ENCODE results near the gene SIRT3.

Gene SIRT3

DNA sequence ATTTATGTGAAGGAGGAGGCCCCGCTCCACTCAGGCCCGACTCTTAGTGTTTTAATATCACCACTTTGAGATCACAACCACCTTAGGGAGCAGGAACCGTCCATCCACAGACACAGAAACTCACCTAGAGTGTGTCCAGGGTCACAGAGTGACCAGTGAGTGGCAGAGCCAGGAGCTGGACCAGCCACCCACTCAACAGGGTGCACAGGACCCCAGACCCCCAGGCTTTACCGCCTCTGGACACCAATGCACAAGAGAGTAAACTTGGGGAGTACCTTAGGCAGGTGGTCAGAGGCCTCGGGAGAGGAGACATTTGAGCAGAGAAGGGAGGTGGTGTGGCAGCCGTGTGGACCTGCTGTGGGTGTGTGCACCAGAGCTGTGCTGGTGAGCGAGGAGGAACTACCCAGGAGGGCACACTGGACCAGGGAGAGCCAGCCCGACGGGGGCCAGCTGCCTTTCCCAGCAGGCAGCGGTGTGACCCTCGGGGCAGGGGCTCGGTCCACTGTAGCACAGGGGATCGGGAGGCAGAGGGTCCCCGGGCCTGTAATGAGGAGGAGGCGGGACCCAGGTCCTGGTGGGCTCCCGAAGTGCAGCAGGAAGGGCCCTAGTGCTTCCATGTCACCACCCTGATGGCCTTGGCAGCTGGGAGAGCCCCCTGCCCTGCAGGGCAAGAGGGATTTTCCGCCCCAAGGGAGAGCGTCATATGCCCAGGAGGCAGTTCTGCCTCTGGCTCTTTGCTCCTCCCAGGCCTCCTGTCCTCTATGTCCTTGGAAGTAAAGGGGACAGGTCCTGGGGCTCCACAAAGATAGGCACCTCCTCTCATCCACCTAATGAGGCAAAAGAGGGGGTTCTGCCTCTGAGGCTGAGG lies 34.5 kb upstream of the SIRT3 start:
- DNase-seq (ENCODE audit: low read depth, low spot score) = no peak

DNA sequence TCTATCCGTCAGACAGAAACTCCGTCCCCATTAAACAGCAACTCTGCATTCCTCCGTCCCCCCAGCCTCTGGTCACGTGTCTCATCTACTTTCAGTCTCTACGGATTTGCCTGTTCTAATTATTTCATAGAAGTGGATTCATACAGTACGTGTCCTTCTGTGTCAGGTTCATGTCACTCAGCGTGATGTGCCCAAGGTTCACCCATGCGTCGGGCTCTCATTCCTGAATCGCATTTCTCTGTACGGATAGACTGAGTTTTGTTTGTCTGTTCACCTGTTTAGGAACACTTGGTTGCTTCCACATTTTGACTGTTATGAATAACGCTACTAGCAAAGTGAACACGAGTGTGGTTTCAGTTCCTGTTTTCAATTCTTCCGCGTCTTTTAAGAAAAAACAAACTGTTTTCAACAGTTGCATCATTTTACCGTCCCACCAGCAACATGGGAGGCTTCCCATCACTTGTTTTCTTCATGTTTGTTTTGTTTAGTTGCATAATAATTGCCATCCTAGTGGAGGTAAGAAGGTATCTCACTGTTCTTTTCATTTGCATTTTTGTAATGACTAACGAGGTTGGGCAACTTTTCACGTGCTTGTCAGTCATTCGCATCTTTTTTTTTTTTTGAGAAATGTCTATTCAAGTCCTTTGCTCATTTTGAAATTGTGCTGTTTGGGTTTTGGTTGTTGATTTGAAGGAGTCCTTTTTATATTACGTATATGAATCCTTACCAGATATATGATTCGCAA lies 33.2 kb upstream of the SIRT3 start:
- no peak for DNase-seq (ENCODE audit: low read depth, low spot score)

DNA sequence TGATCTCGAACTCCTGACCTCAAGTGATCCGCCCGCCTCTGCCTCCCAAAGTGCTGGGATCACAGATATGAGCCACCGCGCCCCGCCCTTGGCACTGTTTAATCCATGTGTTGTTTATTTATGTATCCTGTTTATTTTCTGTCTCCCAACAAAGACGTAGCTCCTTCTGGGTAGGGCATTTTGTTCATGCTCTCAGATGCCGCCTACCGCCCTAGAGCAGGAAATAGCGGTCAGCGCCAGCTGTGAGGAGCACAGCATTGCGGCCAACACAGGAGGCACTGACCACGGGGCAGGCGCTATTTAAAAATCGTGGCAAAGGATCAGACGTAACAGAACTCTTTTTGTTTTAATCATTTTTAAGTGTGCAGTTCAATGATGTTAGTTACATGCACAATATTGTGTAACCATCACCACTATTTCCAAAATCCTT lies 32.6 kb upstream of the SIRT3 start:
- peak; percentile 62 for DNase-seq (ENCODE audit: low read depth, low spot score)

DNA sequence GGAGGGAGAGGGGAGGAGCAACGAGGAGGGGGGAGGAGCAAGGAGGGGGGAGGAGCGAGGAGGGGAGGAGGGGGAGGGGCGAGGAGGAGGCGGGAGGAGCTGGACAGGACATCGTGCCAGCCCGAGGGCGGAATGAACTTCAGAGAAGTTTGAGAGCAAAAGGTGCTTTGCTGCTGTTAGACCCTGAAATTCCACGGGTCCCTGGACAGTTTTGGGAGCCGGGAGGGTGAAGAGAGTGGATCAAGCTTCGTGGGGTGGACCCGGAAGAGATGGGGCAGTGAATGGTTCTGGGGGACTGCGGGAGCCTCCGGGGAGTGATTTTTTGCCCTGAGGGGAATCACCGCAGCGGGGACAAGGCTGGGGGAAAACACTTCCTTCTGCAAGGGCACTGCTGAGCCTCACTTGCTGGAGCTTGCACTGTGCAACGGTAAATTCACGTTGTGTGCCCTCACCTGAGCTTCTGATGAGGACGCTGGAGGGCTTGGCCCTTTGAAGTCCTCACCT lies 31.4 kb upstream of the SIRT3 start:
- peak; percentile 40 for DNase-seq (ENCODE audit: low read depth, low spot score)

DNA sequence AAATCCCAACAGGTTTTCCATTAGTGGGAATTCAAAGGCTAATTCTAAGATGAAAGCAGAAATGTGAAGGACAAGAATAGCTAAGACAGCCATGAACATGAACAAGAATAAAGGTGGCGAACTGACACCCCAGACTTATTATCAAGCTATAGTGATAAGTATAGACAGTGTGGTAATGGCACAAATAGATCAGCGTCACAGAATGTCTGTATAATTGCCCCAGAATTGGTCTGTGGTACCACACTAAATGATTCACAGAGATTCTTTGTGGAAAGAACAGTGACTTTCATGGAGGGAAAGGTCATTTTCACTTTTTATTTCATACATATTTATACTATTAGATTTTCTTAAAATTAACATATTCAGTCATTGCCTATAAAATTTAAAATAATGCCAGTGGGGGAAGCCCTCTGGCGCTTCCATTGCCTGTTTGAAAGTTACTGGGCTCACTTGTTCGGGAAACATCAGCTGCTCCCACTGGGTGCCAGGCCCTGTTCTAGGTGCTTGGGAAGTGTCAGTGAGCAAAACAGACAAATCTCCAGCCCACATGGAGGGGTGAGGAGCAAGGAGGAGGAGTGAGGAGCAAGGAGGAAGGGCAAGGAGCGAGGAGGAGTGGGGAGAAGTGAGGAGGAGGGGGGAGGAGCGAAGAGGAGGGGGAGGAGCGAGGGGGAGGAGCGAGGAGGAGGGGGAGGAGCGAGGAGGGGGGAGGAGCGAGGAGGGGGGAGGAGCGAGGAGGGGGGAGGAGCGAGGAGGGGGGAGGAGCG lies 30.7 kb upstream of the SIRT3 start:
- no peak for DNase-seq (ENCODE audit: low read depth, low spot score)

DNA sequence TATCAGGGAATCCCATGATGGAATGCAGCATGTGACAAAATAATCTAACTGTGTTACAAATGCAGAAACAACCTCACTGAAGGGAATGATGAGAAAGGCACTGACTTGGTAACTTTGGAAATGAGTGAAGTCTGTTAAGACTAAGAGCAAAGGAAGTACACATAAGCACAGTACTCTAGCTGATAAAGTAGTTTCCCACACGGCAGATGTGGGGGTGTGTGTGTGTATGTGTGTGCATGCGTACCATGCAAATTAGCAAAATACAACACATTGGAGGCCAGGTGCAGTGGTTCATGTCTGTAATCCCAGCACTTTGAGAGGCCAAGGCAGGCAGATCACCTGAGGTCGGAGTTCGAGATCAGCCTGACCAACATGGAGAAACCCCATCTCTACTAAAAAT lies 25.5 kb upstream of the SIRT3 start:
- DNase-seq (ENCODE audit: low read depth, low spot score) = no peak

DNA sequence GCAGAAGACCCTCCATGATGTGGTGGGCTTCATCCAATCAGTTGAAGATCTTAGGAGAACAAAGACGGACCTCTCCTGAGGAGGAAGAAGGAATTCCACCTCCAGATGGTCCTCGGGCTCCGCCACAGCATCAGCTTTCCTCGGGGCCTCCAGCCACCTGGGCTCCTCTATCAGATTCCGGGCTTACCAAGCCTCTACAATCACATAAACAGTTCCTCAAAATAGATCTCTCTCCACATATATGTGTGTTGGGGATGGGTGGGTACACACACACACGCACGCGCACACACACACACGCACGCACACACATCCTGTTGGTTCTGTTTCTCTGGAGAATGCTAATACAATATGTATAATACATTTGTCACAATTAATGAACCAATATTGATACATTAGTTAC lies 23.3 kb upstream of the SIRT3 start:
- DNase-seq (ENCODE audit: low read depth, low spot score) = no peak

DNA sequence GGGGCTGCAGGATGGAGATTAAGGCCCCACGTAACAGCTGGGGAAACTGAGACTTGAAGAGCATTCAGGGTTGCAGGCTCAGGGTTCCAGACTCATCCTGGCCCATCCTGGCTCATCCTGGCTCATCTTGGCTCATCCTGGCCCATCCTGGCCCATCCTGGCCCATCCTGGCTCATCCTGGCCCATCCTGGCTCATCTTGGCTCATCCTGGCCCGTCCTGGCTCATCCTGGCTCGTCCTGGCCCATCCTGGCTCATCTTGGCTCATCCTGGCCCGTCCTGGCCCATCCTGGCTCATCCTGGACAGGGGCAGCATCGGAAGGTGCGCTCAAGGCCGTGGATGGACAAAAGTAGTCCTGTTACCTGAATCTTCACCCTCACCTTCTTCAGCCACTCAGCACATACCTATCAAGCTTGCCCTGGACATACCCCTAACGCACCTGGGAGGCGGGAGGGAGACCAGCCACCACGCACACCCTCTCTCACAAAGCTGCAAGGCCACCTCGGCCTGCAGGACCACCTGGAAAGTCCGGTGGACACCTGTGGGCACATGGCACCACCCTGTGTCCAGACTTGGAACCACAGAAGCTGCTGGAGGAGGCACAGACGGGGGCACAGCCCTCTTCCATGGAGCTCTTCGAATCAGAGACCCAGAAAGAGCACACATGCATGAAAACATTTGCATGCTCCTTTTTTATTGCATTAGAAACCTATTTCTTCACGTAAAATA lies 21.8 kb upstream of the SIRT3 start:
- no peak for DNase-seq (ENCODE audit: low read depth, low spot score)

DNA sequence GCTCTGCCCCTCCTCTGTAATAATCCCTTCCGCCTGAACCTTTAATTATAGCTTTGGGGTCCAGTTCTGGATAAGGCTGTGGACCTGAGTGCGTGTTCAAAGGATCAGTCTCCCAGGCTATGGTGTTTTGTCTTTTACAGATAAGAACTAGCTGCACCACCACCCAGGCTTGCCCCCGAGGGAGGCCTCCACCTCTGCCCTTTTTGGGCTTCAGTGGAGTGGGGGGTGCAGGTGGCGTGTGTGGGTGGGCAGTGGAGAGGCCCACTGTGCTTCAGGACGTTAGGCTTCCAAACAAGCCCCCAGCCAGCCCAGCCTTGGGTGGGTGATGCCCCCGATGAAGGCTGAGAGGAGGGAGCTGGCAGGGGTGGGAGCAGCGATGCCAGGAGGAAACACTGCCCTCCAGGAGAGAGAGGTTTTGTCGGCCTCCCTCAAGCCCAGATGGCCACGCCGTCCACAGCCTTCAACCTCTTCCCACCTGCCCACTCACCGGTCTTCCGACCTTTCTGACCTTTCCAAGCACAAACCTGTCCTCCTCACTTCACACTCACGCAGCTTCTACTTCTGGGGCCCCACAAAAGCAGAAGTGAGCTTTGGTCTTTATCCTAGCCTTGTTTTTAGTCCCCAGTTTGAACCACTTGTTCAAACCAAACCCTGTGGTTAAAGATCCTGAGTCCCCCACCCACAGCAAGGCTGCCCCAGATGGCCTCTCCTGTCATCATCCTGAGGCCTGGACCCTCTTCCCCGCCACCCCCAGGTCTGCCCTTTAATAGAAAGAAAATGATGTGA lies 21.0 kb upstream of the SIRT3 start:
- DNase-seq (ENCODE audit: low read depth, low spot score) = no peak

DNA sequence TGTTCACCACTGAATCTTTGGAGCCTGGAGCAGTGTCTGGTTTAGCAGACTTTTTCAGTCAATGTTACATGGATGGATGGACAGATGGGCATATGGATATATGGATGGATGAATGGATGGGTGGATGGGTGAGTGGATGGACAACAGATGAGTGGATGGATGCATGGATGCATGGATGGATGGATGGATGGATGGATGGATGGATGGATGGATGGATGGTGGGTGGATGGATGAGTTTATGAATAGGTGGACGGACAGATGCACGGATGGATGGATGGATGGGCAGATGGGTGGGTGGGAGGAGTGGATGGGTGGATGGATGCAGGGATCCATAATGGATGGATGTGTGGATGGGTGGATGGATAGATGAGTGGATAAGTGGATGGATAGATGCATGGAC lies 19.7 kb upstream of the SIRT3 start:
- no peak for DNase-seq (ENCODE audit: low read depth, low spot score)

DNA sequence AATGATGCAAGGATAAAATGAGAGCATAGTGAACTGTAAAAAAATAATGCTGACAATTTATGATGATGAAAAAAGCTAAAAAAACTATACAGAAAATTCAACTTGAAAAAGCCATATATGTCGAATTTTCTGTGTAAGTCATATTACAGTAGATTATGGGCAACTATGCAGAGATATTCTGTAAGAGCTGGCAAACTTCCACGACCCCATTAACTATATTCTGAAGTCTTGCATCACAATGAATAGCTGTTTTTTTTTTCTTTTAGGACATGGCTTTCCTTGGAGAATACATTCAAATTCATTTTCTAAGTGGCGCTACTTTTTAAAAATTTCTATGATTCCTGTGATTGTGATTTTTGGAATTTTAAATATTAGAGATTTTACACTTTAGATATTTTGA lies 19.0 kb upstream of the SIRT3 start:
- no peak for DNase-seq (ENCODE audit: low read depth, low spot score)

DNA sequence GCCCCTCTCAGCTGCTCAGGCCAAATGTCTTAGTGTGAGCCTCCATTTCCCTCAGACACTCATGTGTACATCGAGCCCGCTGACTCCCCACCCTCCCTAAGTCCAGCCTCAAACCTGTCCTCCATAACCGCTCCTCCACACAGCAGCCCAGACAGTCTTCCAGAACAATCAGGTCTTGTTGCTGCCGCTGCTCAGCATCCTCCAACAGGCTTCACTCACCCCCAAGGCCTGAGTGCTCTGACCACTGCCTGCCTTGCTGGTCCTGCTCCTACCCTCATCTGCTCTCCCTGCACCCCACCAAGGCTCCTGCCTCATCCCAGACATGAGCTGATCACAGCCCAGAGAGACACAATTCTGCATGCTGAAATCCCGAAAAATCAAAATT lies 17.7 kb upstream of the SIRT3 start:
- DNase-seq (ENCODE audit: low read depth, low spot score) = no peak

DNA sequence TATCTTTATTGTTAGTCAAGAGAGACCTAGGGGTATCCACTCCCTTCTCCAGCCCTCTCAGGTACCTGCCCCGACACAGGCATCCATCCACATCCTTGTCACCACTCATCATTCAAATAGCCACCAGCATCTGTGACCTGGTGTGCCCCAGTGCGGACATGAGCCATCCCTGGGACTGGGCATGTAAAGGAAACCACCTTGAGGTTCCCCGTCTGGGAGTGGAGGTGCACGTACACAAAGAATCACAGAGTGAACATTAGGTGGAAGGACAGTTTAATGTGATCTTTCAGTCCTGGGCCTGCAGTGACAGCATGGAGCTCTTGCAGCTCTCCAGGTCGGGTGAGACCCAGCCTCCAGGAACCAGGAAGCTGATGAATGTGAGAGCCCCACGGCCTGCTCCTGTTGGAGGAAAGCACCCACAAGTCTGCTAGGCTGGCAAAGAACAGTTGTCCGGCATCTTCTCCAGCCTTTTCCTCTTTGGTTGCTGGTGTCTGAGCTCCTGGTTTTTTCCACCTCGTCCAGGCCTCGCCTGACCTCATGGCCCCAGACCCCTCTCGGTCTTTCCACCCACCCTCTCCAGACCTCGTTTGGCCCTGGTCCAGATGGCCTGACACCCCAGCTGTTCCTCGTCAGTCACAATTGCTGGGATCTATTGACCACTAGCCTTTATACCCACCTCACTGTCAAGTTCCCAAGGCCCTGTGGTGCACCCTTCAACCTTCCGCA lies 17.2 kb upstream of the SIRT3 start:
- no peak for DNase-seq (ENCODE audit: low read depth, low spot score)

DNA sequence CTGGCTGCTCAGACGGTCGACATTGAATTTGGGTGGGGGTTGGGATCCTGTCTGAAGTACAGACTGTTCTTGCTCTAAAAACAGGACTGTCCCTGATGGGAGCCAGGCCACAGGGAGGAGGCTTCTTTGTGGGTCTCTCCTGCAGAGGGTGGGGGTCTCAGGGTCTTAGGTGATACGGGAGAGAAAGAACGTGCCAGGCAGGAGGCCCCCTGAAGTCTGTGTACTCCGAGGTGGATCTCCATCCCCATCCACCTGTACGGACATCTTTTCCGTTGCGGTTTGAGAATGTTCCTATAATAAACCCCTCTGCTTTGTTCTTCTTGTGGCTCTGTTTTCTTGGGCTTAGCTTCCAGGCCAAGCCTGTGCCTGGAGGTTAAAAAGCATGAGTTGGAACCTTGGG lies 16.5 kb upstream of the SIRT3 start:
- no peak for DNase-seq (ENCODE audit: low read depth, low spot score)

DNA sequence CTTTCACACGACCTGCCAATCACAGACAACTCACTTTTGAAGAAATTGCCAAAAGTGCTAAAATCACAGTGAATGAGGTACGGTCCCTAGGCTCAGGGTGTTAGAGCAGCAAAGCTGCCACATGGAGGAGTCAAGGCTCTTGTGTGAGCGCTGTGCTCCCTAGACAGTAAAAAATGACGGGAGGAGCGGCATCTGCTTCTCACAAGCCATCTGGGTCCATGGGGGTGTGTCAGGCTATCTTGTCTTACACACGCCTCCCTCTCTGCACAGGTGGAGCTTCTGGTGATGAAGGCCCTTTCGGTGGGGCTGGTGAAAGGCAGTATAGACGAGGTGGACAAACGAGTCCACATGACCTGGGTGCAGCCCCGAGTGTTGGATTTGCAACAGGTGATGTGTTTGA lies 15.4 kb upstream of the SIRT3 start:
- DNase-seq (ENCODE audit: low read depth, low spot score) = no peak

DNA sequence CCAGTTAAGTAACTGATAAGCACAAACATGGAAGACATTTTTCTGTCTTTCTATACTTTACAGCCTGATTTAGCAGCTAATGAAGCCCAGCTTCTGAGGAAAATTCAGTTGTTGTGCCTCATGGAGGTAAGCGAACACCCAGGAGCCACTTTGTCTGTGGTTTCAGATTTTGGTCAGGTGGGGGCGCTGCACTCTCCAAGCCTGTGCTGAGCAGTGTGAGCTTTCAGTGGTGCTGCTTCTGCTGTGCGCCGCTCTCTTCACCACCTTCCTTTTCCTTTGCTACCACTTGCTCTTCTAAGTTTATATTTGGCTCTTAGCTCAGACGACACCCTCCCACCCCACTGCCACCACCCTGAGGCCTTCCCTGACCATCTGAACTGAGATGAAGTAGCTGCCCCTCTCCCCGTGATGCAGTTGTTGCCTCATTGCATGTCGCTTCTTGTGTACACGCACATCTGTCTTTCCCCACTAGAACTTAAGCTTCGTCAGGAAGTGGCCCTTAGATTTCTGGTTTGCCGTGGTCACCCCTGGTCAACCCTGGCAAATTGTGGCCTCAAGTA lies 14.7 kb upstream of the SIRT3 start:
- DNase-seq (ENCODE audit: low read depth, low spot score) = peak; percentile 81

DNA sequence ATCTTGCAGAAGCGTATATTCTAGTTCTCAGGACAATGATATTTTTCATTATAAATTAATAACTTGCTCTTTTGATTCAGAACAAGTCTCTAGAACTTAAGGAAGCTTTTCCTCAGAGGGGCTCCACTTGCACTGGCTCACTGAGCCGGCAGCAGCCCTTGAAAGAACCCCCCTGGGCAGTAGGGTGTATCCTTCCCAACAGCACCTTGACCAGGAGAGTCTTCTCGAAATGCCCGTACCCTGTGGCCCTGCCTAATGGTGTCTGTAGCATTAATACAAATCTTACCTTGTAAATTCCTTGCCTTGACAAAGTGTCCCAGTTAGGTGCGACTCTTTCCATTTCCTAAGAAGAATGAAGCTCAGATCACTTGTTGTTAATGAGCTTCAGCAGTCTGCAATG lies 14.1 kb upstream of the SIRT3 start:
- no peak for DNase-seq (ENCODE audit: low read depth, low spot score)

DNA sequence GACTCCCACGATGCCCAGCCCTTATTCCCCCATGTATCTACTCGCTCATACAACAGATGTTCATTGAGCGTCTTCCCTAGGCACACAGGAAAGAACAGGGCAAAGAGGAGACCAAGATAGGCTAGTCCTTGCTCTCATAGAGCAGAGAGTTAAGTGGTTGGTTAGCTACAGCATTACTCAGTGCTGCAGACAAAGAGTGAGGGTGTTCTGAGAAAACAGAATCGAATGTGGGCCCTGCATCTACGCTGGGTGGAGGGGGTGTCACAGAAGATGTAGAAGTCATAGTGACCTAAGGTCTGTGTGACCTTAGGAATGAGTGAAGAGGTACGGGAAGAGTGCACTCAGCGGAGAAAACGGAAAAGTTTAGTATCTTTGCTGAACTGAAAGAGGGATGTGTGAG lies 12.9 kb upstream of the SIRT3 start:
- DNase-seq (ENCODE audit: low read depth, low spot score) = no peak

DNA sequence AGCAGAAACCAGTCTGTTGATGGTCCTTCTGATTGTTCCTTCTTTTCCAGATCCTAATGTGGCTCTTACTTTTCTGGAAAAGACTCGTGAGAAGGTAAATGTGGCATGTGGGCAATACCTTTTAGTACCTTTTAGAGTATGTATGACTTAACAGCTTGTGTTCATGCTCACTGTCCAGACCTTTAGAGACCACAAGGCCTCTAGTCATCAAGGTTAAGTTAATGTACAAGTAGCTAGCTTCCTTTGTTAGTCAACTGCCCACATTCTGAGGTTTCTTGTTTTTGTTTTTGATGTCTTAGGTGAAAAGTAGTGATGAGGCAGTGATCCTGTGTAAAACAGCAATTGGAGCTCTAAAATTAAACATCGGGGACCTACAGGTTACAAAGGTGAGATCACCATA lies 8.2 kb upstream of the SIRT3 start:
- DNase-seq (ENCODE audit: low read depth, low spot score) = no peak

DNA sequence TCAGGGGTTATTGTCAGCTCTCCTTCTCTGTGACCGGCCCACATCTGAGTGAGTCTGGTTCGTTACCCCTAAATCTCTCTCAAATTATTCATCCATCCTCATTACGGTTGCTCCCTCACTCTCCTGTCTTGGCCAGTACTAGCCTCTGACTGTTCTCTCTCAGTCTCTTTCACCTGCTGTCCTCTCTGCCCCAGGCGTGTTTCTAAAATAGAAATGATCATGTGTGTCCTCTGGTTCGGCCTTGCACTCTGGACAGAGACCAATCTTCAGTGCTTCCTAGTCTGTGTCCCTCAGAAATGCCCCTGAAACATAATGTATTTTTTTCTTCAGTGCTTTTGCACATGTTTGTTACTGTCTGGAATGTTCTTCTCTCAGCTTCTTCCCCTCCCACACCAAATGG lies 5.5 kb upstream of the SIRT3 start:
- no peak for DNase-seq (ENCODE audit: low read depth, low spot score)

Measured in ELF-1 (cell line).